Mammary epithelial cell (primary cell): ENCODE data around the gene PLB1.

Experiments
- CTCF ChIP-seq, 2 donors: IDR thresholded peaks in 1 of 2; conservative IDR thresholded peaks in 1 of 2; 2 replicates each; pipeline ENCODE4 v1.5.1; 2011 to 2012; ENCODE audit warnings: inconsistent platforms in 2 of 2, low read length in 2 of 2, mild to moderate bottlenecking in 2 of 2, control low read depth in 1 of 2, low read depth in 1 of 2; ENCODE audit not compliant: insufficient read depth in 1 of 2; ENCODE audit errors: extremely low read depth in 1 of 2
- EZH2 ChIP-seq: IDR thresholded peaks from 2 replicates; pipeline ENCODE4 v1.6.1; 2012; ENCODE audit warnings: low read length, inconsistent platforms, borderline replicate concordance

GRCh38 chr2:28624793-28625701, 129.2 kb downstream of the PLB1 start:
- TF ChIP-seq CTCF (conservative IDR thresholded peaks at IDR 0.05 in 1 of 2, IDR thresholded peaks at IDR 0.05 in 1 of 2; ENCODE audit: extremely low read depth in 1 of 2, insufficient read depth in 1 of 2, low read depth in 1 of 2, low read length in 2 of 2), result no peak
- TF ChIP-seq EZH2, result no peak
